ENCODE results near the gene PSMC4. TPM values are rescaled to one million over a fixed set of nuclear protein-coding genes. Genes with fewer than 3 reads are reported as not detected.

PSMC4 gene
- total and polyA plus RNA-seq, 7 donors: 76.0 to 310 (median 132) TPM

DNA sequence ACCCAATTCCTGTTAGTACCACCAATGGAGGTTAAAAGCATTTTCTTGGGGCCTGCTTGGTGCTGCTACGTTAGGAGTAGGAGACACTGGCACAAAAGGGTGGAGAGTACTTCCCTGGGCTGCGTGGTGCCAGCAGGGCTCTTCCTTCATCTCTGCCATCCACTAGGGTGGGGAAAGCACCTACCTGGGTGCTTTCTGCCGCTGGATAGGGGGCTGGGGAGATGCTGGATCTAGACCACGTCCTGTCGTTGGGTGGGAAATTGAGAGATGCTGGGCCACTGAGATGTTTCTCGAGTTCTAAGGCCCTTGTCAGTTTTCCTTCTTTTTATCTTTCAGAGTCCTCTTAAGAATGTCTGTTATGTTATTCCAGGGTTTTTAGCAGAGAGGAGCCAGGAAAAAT is 29.8 kb upstream of the PSMC4 start:
- Histone ChIP-seq H3K27ac (no peak overlapping the region), H3K4me1 (no peaks in the 10 kb centered on the region)

GRCh38 chr19:39941615-39942365 is 29.2 kb upstream of the PSMC4 start:
- DNase-seq (no peak), ATAC-seq (no peak)
- peaks cover 3% of the 10 kb centered on the region for H3K9me3 ChIP-seq
- H3K27ac ChIP-seq: no peak overlapping the region
- no peaks in the 10 kb centered on the region for H3K36me3 ChIP-seq (ENCODE audit: insufficient read depth in 1 of 2, low read depth in 1 of 2)
- TF ChIP-seq CTCF (IDR thresholded peaks at IDR 0.05): no peak
- no peak overlapping the region for H3K4me3 ChIP-seq
- 8 to 12% (median 11%) methylated on average over 5 of the region's 5 CpGs for WGBS, 3 donors
- intact Hi-C loops (cut with DNase I): no loop called here
- H3K27me3 ChIP-seq (ENCODE audit: insufficient read depth in 3 of 3, low read length in 2 of 3): peaks cover 0 to 6% (median 0%) of the 10 kb centered on the region in 3 donors
- H3K4me1 ChIP-seq: no peaks in the 10 kb centered on the region

More for the DNA sequence above, 29.8 kb upstream of the PSMC4 start:
- Histone ChIP-seq H3K27me3 (ENCODE audit: insufficient read depth in 3 of 3, low read length in 2 of 3) (peaks cover 0 to 6% (median 0%) of the 10 kb centered on the region in 3 donors), H3K9me3 (peaks cover 3% of the 10 kb centered on the region), H3K4me3 (no peak overlapping the region), H3K36me3 (ENCODE audit: insufficient read depth in 1 of 2, low read depth in 1 of 2) (no peaks in the 10 kb centered on the region)
- DNase-seq: no peak
- WGBS, 3 donors: 54 to 71% (median 70%) methylated on average over 6 of the region's 6 CpGs
- intact Hi-C loops (cut with DNase I): no loop called here
- no peak for TF ChIP-seq CTCF (IDR thresholded peaks at IDR 0.05)
- ATAC-seq: no peak

DNA sequence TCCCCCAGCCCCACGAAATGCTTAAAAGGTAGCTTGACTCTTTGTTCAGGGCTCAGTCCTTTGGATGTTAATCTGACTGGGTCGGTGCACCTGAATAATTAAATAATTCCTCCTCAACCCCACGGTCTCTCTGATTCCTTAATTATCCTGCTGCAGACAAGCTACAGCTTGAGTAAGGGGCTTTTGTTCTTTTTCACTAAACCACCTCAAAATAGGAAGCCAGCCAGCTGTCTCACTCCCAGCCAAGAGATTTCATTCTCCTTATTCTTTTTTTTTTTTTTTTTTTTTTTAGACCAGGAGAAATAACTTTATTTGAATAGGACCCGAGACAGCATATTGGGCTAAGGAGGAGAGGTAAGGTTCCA is 28.6 kb upstream of the PSMC4 start:
- H3K4me3 ChIP-seq: no peak overlapping the region
- peaks cover 0 to 6% (median 0%) of the 10 kb centered on the region in 3 donors for H3K27me3 ChIP-seq (ENCODE audit: insufficient read depth in 3 of 3, low read length in 2 of 3)
- intact Hi-C loops (cut with DNase I): no loop called here
- ATAC-seq: no peak
- H3K4me1 ChIP-seq: no peaks in the 10 kb centered on the region
- WGBS, 3 donors: 40 to 43% (median 41%) methylated on average over 4 of the region's 4 CpGs
- peaks cover 3% of the 10 kb centered on the region for H3K9me3 ChIP-seq
- H3K27ac ChIP-seq: no peak overlapping the region
- DNase-seq: no peak
- TF ChIP-seq CTCF (IDR thresholded peaks at IDR 0.05): no peak
- H3K36me3 ChIP-seq (ENCODE audit: insufficient read depth in 1 of 2, low read depth in 1 of 2): no peaks in the 10 kb centered on the region

DNA sequence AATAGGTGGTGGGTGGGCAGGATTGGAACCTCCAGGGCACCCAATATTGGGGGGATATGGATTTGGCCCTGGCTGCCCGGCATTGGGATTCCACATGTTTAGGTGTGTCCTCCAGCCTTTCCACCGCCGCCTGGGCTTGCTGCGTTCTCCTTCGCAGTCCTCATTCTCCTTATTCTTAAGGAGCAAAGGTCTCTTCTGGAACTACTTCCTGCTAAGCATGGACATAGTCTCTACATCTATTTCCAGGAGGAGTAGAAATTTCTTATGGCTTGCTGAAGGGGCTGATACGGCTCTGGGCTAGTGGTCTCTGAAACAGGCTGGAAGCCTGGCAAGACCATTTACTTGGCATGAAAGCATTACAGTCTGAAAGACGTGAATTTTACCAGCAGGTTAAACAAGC is 27.4 kb upstream of the PSMC4 start:
- TF ChIP-seq CTCF (IDR thresholded peaks at IDR 0.05): no peak
- Histone ChIP-seq H3K27ac (no peak overlapping the region), H3K27me3 (ENCODE audit: insufficient read depth in 3 of 3, low read length in 2 of 3) (peaks cover 0 to 16% (median 0%) of the 10 kb centered on the region in 3 donors), H3K4me3 (no peak overlapping the region), H3K9me3 (peaks cover 3% of the 10 kb centered on the region), H3K4me1 (no peaks in the 10 kb centered on the region), H3K36me3 (ENCODE audit: insufficient read depth in 1 of 2, low read depth in 1 of 2) (no peaks in the 10 kb centered on the region)
- no peak for DNase-seq
- ATAC-seq: no peak
- intact Hi-C loops (cut with DNase I): no loop called here
- 84 to 87% (median 86%) methylated on average over 7 of the region's 7 CpGs for WGBS, 3 donors

- ATAC-seq (no peak), DNase-seq (no peak)
- intact Hi-C loops (cut with DNase I): no loop called here
- no peak overlapping the region for H3K27ac ChIP-seq
- H3K4me1 ChIP-seq: no peaks in the 10 kb centered on the region
- H3K9me3 ChIP-seq: no peaks in the 10 kb centered on the region
- H3K27me3 ChIP-seq (ENCODE audit: insufficient read depth in 3 of 3, low read length in 2 of 3): peaks cover 0 to 16% (median 0%) of the 10 kb centered on the region in 3 donors
- no peaks in the 10 kb centered on the region for H3K36me3 ChIP-seq (ENCODE audit: insufficient read depth in 1 of 2, low read depth in 1 of 2)
- 81 to 85% (median 82%) methylated on average over 4 of the region's 4 CpGs for WGBS, 3 donors
- no peak for TF ChIP-seq CTCF (IDR thresholded peaks at IDR 0.05)
- H3K4me3 ChIP-seq: no peak overlapping the region
These were observed 24.4 kb upstream of the PSMC4 start for GRCh38 chr19:39946532-39946931.
